LoVo (cell line): ENCODE measurements around the gene SNAPC4.
"Not testable (repeated sequence)": the region's sequence is repeated elsewhere in the genome, so short reads cannot be mapped to it uniquely, and the experiment has no call there.

ENCODE experiments used
- DNase-seq: peaks from one replicate; pipeline ENCODE4 v3.0.0-alpha.2; 2016; ENCODE audit warnings: low spot score

Gene SNAPC4

GRCh38 chr9:136407911-136408310, 7.9 kb upstream of the SNAPC4 start:
- DNase-seq: no peak

GRCh38 chr9:136407061-136407460, 7.1 kb upstream of the SNAPC4 start:
- DNase-seq: not testable (repeated sequence)

- not testable (repeated sequence) for DNase-seq
These were observed 5.9 kb upstream of the SNAPC4 start for GRCh38 chr9:136405904-136406303.

GRCh38 chr9:136405481-136405880, 5.5 kb upstream of the SNAPC4 start:
- no peak for DNase-seq

GRCh38 chr9:136404801-136405136, 4.8 kb upstream of the SNAPC4 start:
- DNase-seq: no peak

GRCh38 chr9:136403915-136404800, 4.2 kb upstream of the SNAPC4 start:
- no peak for DNase-seq

- DNase-seq: no peak
These were observed 3.6 kb upstream of the SNAPC4 start for GRCh38 chr9:136403538-136403914.

GRCh38 chr9:136402067-136402466, 2.1 kb upstream of the SNAPC4 start:
- no peak for DNase-seq

- DNase-seq: no peak
These were observed 1.4 kb upstream of the SNAPC4 start for GRCh38 chr9:136401173-136401922.

- DNase-seq: peak; percentile 27
These were observed 563 bp downstream of the SNAPC4 start for GRCh38 chr9:136399176-136400037.

- no peak for DNase-seq
These were observed 1.7 kb downstream of the SNAPC4 start for GRCh38 chr9:136398286-136398685.

- DNase-seq: no peak
These were observed 2.3 kb downstream of the SNAPC4 start for GRCh38 chr9:136397643-136398042.

- DNase-seq: no peak
These were observed 3.8 kb downstream of the SNAPC4 start for GRCh38 chr9:136396219-136396515.

- no peak for DNase-seq
These were observed 4.4 kb downstream of the SNAPC4 start for GRCh38 chr9:136395345-136396218.

GRCh38 chr9:136395020-136395340, 5.0 kb downstream of the SNAPC4 start:
- no peak for DNase-seq

- no peak for DNase-seq
These were observed 5.5 kb downstream of the SNAPC4 start for GRCh38 chr9:136394312-136395019.

GRCh38 chr9:136393531-136393930, 6.4 kb downstream of the SNAPC4 start:
- DNase-seq: no peak

- DNase-seq: no peak
These were observed 7.2 kb downstream of the SNAPC4 start for GRCh38 chr9:136392538-136393449.

GRCh38 chr9:136391737-136392537, 8.0 kb downstream of the SNAPC4 start:
- DNase-seq: no peak
